Measurements from ENCODE around the gene IDH3G. TPM values are rescaled to one million over a fixed set of nuclear protein-coding genes. Genes with fewer than 3 reads are reported as not detected.

IDH3G gene
- total and polyA plus RNA-seq, 2 donors (not counting 1 experiment from before 2014, with no cell fraction given): 44.6 to 55.7 TPM

- Histone ChIP-seq H3K27me3 (ENCODE audit: control insufficient read depth, insufficient read depth, low read length) (no peaks in the 10 kb centered on the region), H4K20me1 (ENCODE audit: control insufficient read depth, extremely low read depth, insufficient read depth, low read length) (no peaks in the 10 kb centered on the region), H2AFZ (ENCODE audit: low read length) (no peak overlapping the region), H3K36me3 (ENCODE audit: control insufficient read depth, insufficient read depth, low read length) (no peaks in the 10 kb centered on the region), H3K4me2 (ENCODE audit: extremely low read depth, insufficient read depth, low read length) (no peak overlapping the region), H3K9ac (ENCODE audit: insufficient read depth, low read length) (no peak overlapping the region), H3K4me3 (replicated peaks in 1 of 4; ENCODE audit: control extremely low read depth in 1 of 4, insufficient read depth in 1 of 4, low read depth in 3 of 4, low read length in 4 of 4) (no peak overlapping the region), H3K4me1 (ENCODE audit: control insufficient read depth, extremely low read depth, insufficient read depth, low read length) (no peaks in the 10 kb centered on the region), H3K27ac (ENCODE audit: insufficient read depth, low read length) (no peak overlapping the region), H3K9me3 (ENCODE audit: control insufficient read depth, insufficient read depth, low read depth, low read length) (no peaks in the 10 kb centered on the region), H3K79me2 (ENCODE audit: control insufficient read depth, insufficient read depth, low read length) (no peaks in the 10 kb centered on the region)
- DNase-seq (ENCODE audit: low read depth in 2 of 2): no peak
- no peak for TF ChIP-seq CTCF (conservative IDR thresholded peaks at IDR 0.05 in 1 of 2, IDR thresholded peaks at IDR 0.05 in 1 of 2; ENCODE audit: low read depth in 1 of 2, low read length in 2 of 2)
- TF ChIP-seq EZH2 (IDR thresholded peaks at IDR 0.05; ENCODE audit: low read length, missing control alignments): no peak
These were observed 53.4 kb downstream of the IDH3G start for GRCh38 chrX:153740631-153741222.

GRCh38 chrX:153739754-153740486, 54.3 kb downstream of the IDH3G start:
- Histone ChIP-seq H3K27me3 (ENCODE audit: control insufficient read depth, insufficient read depth, low read length) (no peaks in the 10 kb centered on the region), H3K9me3 (ENCODE audit: control insufficient read depth, insufficient read depth, low read depth, low read length) (no peaks in the 10 kb centered on the region), H3K36me3 (ENCODE audit: control insufficient read depth, insufficient read depth, low read length) (no peaks in the 10 kb centered on the region), H4K20me1 (ENCODE audit: control insufficient read depth, extremely low read depth, insufficient read depth, low read length) (no peaks in the 10 kb centered on the region), H3K79me2 (ENCODE audit: control insufficient read depth, insufficient read depth, low read length) (no peaks in the 10 kb centered on the region), H3K4me2 (ENCODE audit: extremely low read depth, insufficient read depth, low read length) (no peak overlapping the region), H3K4me3 (replicated peaks in 1 of 4; ENCODE audit: control extremely low read depth in 1 of 4, insufficient read depth in 1 of 4, low read depth in 3 of 4, low read length in 4 of 4) (no peak overlapping the region), H3K27ac (ENCODE audit: insufficient read depth, low read length) (no peak overlapping the region), H3K9ac (ENCODE audit: insufficient read depth, low read length) (no peak overlapping the region), H3K4me1 (ENCODE audit: control insufficient read depth, extremely low read depth, insufficient read depth, low read length) (no peaks in the 10 kb centered on the region), H2AFZ (ENCODE audit: low read length) (no peak overlapping the region)
- DNase-seq (ENCODE audit: low read depth in 2 of 2): no peak
- no peak for TF ChIP-seq CTCF (conservative IDR thresholded peaks at IDR 0.05 in 1 of 2, IDR thresholded peaks at IDR 0.05 in 1 of 2; ENCODE audit: low read depth in 1 of 2, low read length in 2 of 2)
- no peak for TF ChIP-seq EZH2 (IDR thresholded peaks at IDR 0.05; ENCODE audit: low read length, missing control alignments)

GRCh38 chrX:153738056-153738605, 56.0 kb downstream of the IDH3G start:
- no peak for DNase-seq (ENCODE audit: low read depth in 2 of 2)
- Histone ChIP-seq H3K9ac (ENCODE audit: insufficient read depth, low read length) (no peak overlapping the region), H3K9me3 (ENCODE audit: control insufficient read depth, insufficient read depth, low read depth, low read length) (no peaks in the 10 kb centered on the region), H3K4me2 (ENCODE audit: extremely low read depth, insufficient read depth, low read length) (no peak overlapping the region), H4K20me1 (ENCODE audit: control insufficient read depth, extremely low read depth, insufficient read depth, low read length) (no peaks in the 10 kb centered on the region), H3K27me3 (ENCODE audit: control insufficient read depth, insufficient read depth, low read length) (no peaks in the 10 kb centered on the region), H3K79me2 (ENCODE audit: control insufficient read depth, insufficient read depth, low read length) (no peaks in the 10 kb centered on the region), H2AFZ (ENCODE audit: low read length) (no peak overlapping the region), H3K4me1 (ENCODE audit: control insufficient read depth, extremely low read depth, insufficient read depth, low read length) (no peaks in the 10 kb centered on the region), H3K36me3 (ENCODE audit: control insufficient read depth, insufficient read depth, low read length) (no peaks in the 10 kb centered on the region), H3K27ac (ENCODE audit: insufficient read depth, low read length) (no peak overlapping the region), H3K4me3 (replicated peaks in 1 of 4; ENCODE audit: control extremely low read depth in 1 of 4, insufficient read depth in 1 of 4, low read depth in 3 of 4, low read length in 4 of 4) (no peak overlapping the region)
- TF ChIP-seq CTCF (conservative IDR thresholded peaks at IDR 0.05 in 1 of 2, IDR thresholded peaks at IDR 0.05 in 1 of 2; ENCODE audit: low read depth in 1 of 2, low read length in 2 of 2) (no peak), EZH2 (IDR thresholded peaks at IDR 0.05; ENCODE audit: low read length, missing control alignments) (no peak)

Data from fibroblast of lung (primary cell).